Heart left ventricle (tissue), 13 donors: ENCODE data around the gene SORCS2.

Source experiments
- POLR2A ChIP-seq, 2 donors: fragments of 450-650 bp; IDR thresholded peaks; one replicate each; pipeline ENCODE4 v1.6.1; 2017; ENCODE audit warnings: antibody characterized with exemption in 2 of 2, mild to moderate bottlenecking in 2 of 2, moderate library complexity in 2 of 2
- TF ChIP-seq, protein P1 (sequence below), 12 donors: fragments of 200-600 bp; sonication (generic) in 4 of 12; IDR thresholded peaks; one replicate each; pipeline versions ENCODE4 v1.5.0 to v1.8.0; 2018 to 2022; ENCODE audit warnings: antibody characterized with exemption in 12 of 12, mild to moderate bottlenecking in 5 of 12
- donor health status: ischemic (EF 13 %, LVEDD 7.1; RV severe dilation, severe dysfunction).
- donor health status: DM: no; HTN: yes; CAD: no.
- donor health status: DM: no; HTN: no; CAD: no.
- donor health status: ischemic (EF 25% LVEDD 6.9; RV normal size, moderate dysfunction).
- donor health status: ischemic (EF 25% LVEDD 5.7; RV mildly dilated, moderate dysfunction).
- donor health status: ischemic (EF 35%, LVEDD 5.7; RV mildly dilated, moderate dysfunction).
- donor health status: nonischemic (EF 11% LVEDD 7.7; RV severe dilation, severe dysfunction).
- donor health status: DM: yes; HTN: yes; CAD: no.
- donor health status: PGD.
- donor health status: ischemic (EF 29% LVEDD 5.4; RV normal size, mild dysfunction).
- donor health status: nonischemic (EF 23%, LVEDD 6.1; RV moderate dilation, normal function).

DNA sequence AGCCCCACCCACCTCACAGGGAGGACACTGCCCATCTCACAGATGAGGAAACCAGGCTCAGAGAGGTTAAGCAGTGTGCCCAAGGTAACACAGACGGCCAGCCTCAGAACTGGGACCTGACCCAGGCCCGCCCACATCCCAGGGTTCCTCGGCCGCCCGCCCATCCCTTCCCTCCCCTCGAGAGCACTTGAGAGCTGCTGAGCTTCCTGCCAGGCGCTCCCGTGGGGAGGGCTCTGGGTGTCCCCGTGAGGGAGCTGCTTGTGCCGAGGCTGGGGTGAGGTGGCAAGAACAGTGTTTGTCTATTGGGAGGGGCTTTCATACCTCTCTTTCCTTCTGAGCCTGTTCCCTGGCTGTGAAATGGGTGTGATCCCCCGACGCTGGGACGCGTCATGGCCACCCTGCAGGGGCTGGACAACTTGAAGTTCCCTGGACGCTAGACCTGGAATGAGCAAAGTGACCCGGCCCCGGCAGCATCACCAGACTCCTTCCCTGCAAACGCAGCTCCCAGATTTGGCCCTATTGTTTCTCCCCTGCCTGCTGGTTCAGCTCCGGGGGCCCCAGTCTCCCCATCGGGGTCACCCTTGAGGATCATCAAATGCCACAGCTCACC lies 542.4 kb downstream of the SORCS2 start:
- TF ChIP-seq, protein P1, sequence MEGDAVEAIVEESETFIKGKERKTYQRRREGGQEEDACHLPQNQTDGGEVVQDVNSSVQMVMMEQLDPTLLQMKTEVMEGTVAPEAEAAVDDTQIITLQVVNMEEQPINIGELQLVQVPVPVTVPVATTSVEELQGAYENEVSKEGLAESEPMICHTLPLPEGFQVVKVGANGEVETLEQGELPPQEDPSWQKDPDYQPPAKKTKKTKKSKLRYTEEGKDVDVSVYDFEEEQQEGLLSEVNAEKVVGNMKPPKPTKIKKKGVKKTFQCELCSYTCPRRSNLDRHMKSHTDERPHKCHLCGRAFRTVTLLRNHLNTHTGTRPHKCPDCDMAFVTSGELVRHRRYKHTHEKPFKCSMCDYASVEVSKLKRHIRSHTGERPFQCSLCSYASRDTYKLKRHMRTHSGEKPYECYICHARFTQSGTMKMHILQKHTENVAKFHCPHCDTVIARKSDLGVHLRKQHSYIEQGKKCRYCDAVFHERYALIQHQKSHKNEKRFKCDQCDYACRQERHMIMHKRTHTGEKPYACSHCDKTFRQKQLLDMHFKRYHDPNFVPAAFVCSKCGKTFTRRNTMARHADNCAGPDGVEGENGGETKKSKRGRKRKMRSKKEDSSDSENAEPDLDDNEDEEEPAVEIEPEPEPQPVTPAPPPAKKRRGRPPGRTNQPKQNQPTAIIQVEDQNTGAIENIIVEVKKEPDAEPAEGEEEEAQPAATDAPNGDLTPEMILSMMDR (IDR thresholded peaks at IDR 0.05), result no peak
- TF ChIP-seq POLR2A (IDR thresholded peaks at IDR 0.05), result no peak
